ENCODE measurements around the gene POLR3B. TPM values are rescaled to one million over a fixed set of nuclear protein-coding genes. Genes with fewer than 3 reads are reported as not detected.

The POLR3B gene
- polyA plus RNA-seq, 1 experiment, result 14.1 TPM

GRCh38 chr12:106386813-106387535 lies 29.4 kb downstream of the POLR3B start:
- CTCF ChIA-PET, result interaction anchor here (0.7 to 8.4 kb wide), 9 partner anchors 8 to 532 kb away, joined by 3 to 72 read pairs (median 3); no protein-coding TSS in a partner anchor
- Histone ChIP-seq H3K4me3 (ENCODE audit: low read depth, low read length) (no peak overlapping the region), H3K9me3 (ENCODE audit: control insufficient read depth, insufficient read depth, low read length) (peaks cover 1% of the 10 kb centered on the region; the same call in 1 of the 2 replicates), H3K27ac (ENCODE audit: low read depth, low read length) (no peak overlapping the region), H3K27me3 (ENCODE audit: control insufficient read depth, insufficient read depth, low read length) (no peaks in the 10 kb centered on the region)
- TF ChIP-seq, protein P1, sequence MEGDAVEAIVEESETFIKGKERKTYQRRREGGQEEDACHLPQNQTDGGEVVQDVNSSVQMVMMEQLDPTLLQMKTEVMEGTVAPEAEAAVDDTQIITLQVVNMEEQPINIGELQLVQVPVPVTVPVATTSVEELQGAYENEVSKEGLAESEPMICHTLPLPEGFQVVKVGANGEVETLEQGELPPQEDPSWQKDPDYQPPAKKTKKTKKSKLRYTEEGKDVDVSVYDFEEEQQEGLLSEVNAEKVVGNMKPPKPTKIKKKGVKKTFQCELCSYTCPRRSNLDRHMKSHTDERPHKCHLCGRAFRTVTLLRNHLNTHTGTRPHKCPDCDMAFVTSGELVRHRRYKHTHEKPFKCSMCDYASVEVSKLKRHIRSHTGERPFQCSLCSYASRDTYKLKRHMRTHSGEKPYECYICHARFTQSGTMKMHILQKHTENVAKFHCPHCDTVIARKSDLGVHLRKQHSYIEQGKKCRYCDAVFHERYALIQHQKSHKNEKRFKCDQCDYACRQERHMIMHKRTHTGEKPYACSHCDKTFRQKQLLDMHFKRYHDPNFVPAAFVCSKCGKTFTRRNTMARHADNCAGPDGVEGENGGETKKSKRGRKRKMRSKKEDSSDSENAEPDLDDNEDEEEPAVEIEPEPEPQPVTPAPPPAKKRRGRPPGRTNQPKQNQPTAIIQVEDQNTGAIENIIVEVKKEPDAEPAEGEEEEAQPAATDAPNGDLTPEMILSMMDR (IDR thresholded peaks at IDR 0.05; ENCODE audit: low read depth, low read length), result no peak
- DNase-seq (ENCODE audit: low read depth, low spot score), result peak; percentile 24
- POLR2A ChIA-PET, result interaction anchor here (0.6 to 1.0 kb wide), 2 partner anchors 18 to 453 kb away, joined by 5 to 6 read pairs; no protein-coding TSS in a partner anchor

DNA sequence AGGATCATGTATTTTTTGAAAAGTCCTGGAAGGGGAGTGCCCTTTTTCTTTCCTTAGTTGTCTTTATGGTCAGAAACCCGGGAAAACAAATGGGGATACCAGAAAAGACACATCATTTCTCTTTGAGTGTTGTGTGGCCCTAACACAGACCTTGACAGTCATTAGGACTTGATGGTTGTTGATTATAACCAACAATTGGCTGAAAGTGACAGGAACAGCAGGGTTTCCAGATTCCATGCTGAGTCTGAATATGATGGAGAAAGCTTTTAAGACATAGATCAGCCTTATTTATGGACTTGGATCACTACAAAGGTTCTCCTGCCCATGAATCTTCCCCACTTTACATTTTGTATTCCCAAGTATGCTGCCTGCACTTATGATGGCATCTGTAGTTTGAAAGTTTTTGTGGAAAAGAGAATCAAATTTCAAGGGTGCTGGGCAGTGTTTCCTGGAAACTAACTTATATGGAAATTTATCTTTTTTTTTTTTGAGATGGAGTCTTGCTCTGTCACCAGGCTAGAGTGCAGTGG lies 30.4 kb downstream of the POLR3B start:
- POLR2A ChIA-PET, result interaction anchor here (0.6 kb wide), 1 partner anchor 19 kb away, joined by 5 read pairs; no protein-coding TSS in a partner anchor
- H3K9me3 ChIP-seq (ENCODE audit: control insufficient read depth, insufficient read depth, low read length), result no peaks in the 10 kb centered on the region
- no peaks in the 10 kb centered on the region for H3K27me3 ChIP-seq (ENCODE audit: control insufficient read depth, insufficient read depth, low read length)
- TF ChIP-seq, protein P1 (IDR thresholded peaks at IDR 0.05; ENCODE audit: low read depth, low read length), result no peak
- DNase-seq (ENCODE audit: low read depth, low spot score), result no peak
- H3K27ac ChIP-seq (ENCODE audit: low read depth, low read length), result no peak overlapping the region
- CTCF ChIA-PET, result interaction anchor here (0.7 to 8.4 kb wide), 5 partner anchors 9 to 531 kb away, joined by 3 to 72 read pairs (median 3); no protein-coding TSS in a partner anchor
- H3K4me3 ChIP-seq (ENCODE audit: low read depth, low read length), result no peak overlapping the region

- H3K4me3 ChIP-seq (ENCODE audit: low read depth, low read length), result no peak overlapping the region
- TF ChIP-seq, protein P1 (IDR thresholded peaks at IDR 0.05; ENCODE audit: low read depth, low read length), result no peak
- H3K27me3 ChIP-seq (ENCODE audit: control insufficient read depth, insufficient read depth, low read length), result no peaks in the 10 kb centered on the region
- POLR2A ChIA-PET, result no interaction called here
- H3K27ac ChIP-seq (ENCODE audit: low read depth, low read length), result no peak overlapping the region
- no peaks in the 10 kb centered on the region for H3K9me3 ChIP-seq (ENCODE audit: control insufficient read depth, insufficient read depth, low read length)
- CTCF ChIA-PET, result interaction anchor here (0.7 to 1.2 kb wide), 3 partner anchors 453 to 531 kb away, joined by 3 to 6 read pairs (median 6); no protein-coding TSS in a partner anchor
- DNase-seq (ENCODE audit: low read depth, low spot score), result no peak
Observed at GRCh38 chr12:106389151-106389550, 31.6 kb downstream of the POLR3B start.

GRCh38 chr12:106392759-106393158 lies 35.2 kb downstream of the POLR3B start:
- ChIA-PET CTCF (interaction anchor here (1.3 kb wide), 1 partner anchor 449 kb away, joined by 5 read pairs; no protein-coding TSS in a partner anchor), POLR2A (no interaction called here)
- Histone ChIP-seq H3K27ac (ENCODE audit: low read depth, low read length) (no peak overlapping the region), H3K9me3 (ENCODE audit: control insufficient read depth, insufficient read depth, low read length) (peaks cover 2% of the 10 kb centered on the region; the same call in 1 of the 2 replicates), H3K4me3 (ENCODE audit: low read depth, low read length) (no peak overlapping the region), H3K27me3 (ENCODE audit: control insufficient read depth, insufficient read depth, low read length) (no peaks in the 10 kb centered on the region)
- TF ChIP-seq, protein P1 (IDR thresholded peaks at IDR 0.05; ENCODE audit: low read depth, low read length), result no peak
- DNase-seq (ENCODE audit: low read depth, low spot score), result no peak

GRCh38 chr12:106409878-106410277 lies 52.3 kb downstream of the POLR3B start:
- CTCF ChIA-PET, result no interaction called here

More at GRCh38 chr12:106409878-106410277, 52.3 kb downstream of the POLR3B start:
- no peak overlapping the region for H3K4me3 ChIP-seq (ENCODE audit: low read depth, low read length)
- no peak for DNase-seq (ENCODE audit: low read depth, low spot score)
- H3K27ac ChIP-seq (ENCODE audit: low read depth, low read length), result no peak overlapping the region
- TF ChIP-seq, protein P1 (IDR thresholded peaks at IDR 0.05; ENCODE audit: low read depth, low read length), result no peak
- H3K27me3 ChIP-seq (ENCODE audit: control insufficient read depth, insufficient read depth, low read length), result no peaks in the 10 kb centered on the region
- no peaks in the 10 kb centered on the region for H3K9me3 ChIP-seq (ENCODE audit: control insufficient read depth, insufficient read depth, low read length)
- POLR2A ChIA-PET, result no interaction called here

All from AG04450 (cell line).